Loucy (cell line): ENCODE measurements around the gene SLC38A9.
"Not testable (repeated sequence)": the region's sequence is repeated elsewhere in the genome, so short reads cannot be mapped to it uniquely, and the experiment has no call there.

Source experiments
- H2AFZ ChIP-seq: fragments of 200-600 bp; sonication (generic); 2 replicates; pipeline ENCODE4 v1.6.0; 2016; ENCODE audit warnings: antibody characterized with exemption, mild to moderate bottlenecking, low read length, moderate library complexity
- H3F3A ChIP-seq: fragments of 200-600 bp; 2 replicates; pipeline ENCODE4 v1.6.0; 2016; ENCODE audit warnings: antibody characterized with exemption, low read depth, mild to moderate bottlenecking
- H3K27me3 ChIP-seq: fragments of 200-600 bp; sonication (generic); 2 replicates; pipeline ENCODE4 v1.6.1; 2014; ENCODE audit warnings: low read length, mild to moderate bottlenecking; ENCODE audit not compliant: insufficient read depth, poor library complexity, severe bottlenecking
- H3K36me3 ChIP-seq: fragments of 200-600 bp; sonication (generic); 2 replicates; pipeline ENCODE4 v1.6.1; 2016; ENCODE audit warnings: low read length; ENCODE audit not compliant: insufficient read depth
- H3K4me1 ChIP-seq: fragments of 200-600 bp; sonication (generic); 2 replicates; pipeline ENCODE4 v1.5.1; 2014; ENCODE audit warnings: low read length, mild to moderate bottlenecking; ENCODE audit not compliant: insufficient read depth, poor library complexity, severe bottlenecking
- H3K4me2 ChIP-seq: fragments of 200-600 bp; sonication (generic); 2 replicates; pipeline ENCODE4 v1.6.0; 2014; ENCODE audit warnings: antibody characterized with exemption, low read length, low read depth, mild to moderate bottlenecking; ENCODE audit not compliant: poor library complexity, severe bottlenecking
- H3K4me3 ChIP-seq: fragments of 200-600 bp; sonication (generic); 2 replicates; pipeline ENCODE4 v1.5.1; 2014; ENCODE audit warnings: low read length, mild to moderate bottlenecking, mixed read lengths; ENCODE audit not compliant: poor library complexity, severe bottlenecking
- H3K79me2 ChIP-seq: fragments of 200-600 bp; sonication (generic); 2 replicates; pipeline ENCODE4 v1.6.1; 2014; ENCODE audit warnings: low read length; ENCODE audit not compliant: insufficient read depth
- H3K9ac ChIP-seq: fragments of 200-600 bp; sonication (generic); 2 replicates; pipeline ENCODE4 v1.6.0; 2014; ENCODE audit warnings: mild to moderate bottlenecking, low read depth, low read length, moderate library complexity; ENCODE audit not compliant: poor library complexity, severe bottlenecking
- H3K9me2 ChIP-seq: fragments of 200-600 bp; sonication (generic); replicated peaks from 2 replicates; pipeline ENCODE4 v1.6.1; 2016; ENCODE audit warnings: low read depth, low read length, mixed read lengths
- H3K9me3 ChIP-seq: fragments of 200-600 bp; sonication (generic); 2 replicates; pipeline ENCODE4 v1.6.1; 2014; ENCODE audit warnings: mild to moderate bottlenecking, antibody characterized with exemption, low read length, low read depth; ENCODE audit not compliant: insufficient read depth
- H4K20me1 ChIP-seq: fragments of 200-600 bp; sonication (generic); 2 replicates; pipeline ENCODE4 v1.6.0; 2014; ENCODE audit warnings: antibody characterized with exemption, low read length, mild to moderate bottlenecking; ENCODE audit not compliant: insufficient read depth, poor library complexity, severe bottlenecking
- EZH2phosphoT487 ChIP-seq: fragments of 200-600 bp; IDR thresholded peaks from 2 replicates; pipeline ENCODE4 v1.6.1; 2018; ENCODE audit warnings: antibody characterized with exemption, mild to moderate bottlenecking, moderate library complexity, borderline replicate concordance
- TF ChIP-seq, protein P1 (sequence below): fragments of 200-600 bp; sonication (generic); conservative IDR thresholded peaks from 2 replicates; pipeline ENCODE4 v1.5.1; 2014; ENCODE audit warnings: mild to moderate bottlenecking, antibody characterized with exemption, low read length

Gene SLC38A9, protein sequence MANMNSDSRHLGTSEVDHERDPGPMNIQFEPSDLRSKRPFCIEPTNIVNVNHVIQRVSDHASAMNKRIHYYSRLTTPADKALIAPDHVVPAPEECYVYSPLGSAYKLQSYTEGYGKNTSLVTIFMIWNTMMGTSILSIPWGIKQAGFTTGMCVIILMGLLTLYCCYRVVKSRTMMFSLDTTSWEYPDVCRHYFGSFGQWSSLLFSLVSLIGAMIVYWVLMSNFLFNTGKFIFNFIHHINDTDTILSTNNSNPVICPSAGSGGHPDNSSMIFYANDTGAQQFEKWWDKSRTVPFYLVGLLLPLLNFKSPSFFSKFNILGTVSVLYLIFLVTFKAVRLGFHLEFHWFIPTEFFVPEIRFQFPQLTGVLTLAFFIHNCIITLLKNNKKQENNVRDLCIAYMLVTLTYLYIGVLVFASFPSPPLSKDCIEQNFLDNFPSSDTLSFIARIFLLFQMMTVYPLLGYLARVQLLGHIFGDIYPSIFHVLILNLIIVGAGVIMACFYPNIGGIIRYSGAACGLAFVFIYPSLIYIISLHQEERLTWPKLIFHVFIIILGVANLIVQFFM

DNA sequence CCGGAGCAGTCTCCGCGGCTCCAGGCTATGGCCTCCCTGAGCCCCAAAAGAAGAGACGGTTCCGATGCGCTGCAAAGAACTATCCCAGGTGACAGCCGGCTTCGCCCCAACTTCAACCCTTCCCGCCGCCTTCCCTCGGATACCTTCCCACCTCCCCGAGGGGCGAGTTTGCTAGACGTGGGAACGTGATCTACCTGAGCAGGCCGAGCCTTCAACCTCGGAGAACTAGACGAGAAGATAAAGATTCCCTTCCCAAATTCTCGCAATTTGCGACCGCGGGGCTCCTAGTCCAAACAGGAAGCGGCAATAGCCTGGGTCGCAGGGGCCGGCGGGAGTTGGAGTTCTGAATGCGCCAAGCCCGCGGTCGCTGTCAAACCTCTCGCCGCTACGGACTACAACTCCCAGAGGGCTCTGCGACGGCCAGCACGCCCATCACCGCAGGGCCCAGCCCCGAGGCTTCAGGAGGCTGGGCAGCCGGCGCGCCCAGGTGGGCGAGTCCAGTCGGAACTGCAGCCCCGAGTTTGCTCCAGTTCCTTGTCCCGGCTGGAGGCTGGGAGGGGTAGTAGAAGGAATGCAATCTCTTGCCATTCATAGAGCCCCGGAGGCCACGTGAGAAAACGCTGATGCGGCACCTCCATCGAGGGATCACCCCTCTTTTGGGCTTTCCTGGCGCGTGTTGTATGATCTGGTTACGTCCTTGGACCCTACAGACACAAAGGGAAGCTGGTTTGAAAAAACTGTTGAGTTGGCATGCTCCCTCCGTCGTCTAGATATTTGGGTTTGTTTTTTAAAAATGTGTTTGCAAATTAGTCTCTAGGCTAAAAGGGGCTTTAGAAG, at the start of gene SLC38A9:
TSS of gene SLC38A9 (minus strand) at position 302 of the 837 bp plus-strand sequence. CDS start 14,366 bp downstream, outside the sequence.
- H3K9me3 ChIP-seq = no peaks in the 10 kb centered on the region
- peak within 1 kb of the TSS; percentile 84 for H3K4me2 ChIP-seq
- H3K27me3 ChIP-seq = no peaks in the 10 kb centered on the region
- H3K9me2 ChIP-seq = no peaks in the 10 kb centered on the region
- H3F3A ChIP-seq = no peaks in the 10 kb centered on the region
- peak within 1 kb of the TSS; percentile 84 for H2AFZ ChIP-seq
- H3K79me2 ChIP-seq = peaks cover 12% of the 10 kb centered on the region
- H3K4me3 ChIP-seq = peak within 1 kb of the TSS; percentile 75
- peak within 1 kb of the TSS; percentile 72 for H3K9ac ChIP-seq
- peaks cover 16% of the 10 kb centered on the region for H3K4me1 ChIP-seq
- TF ChIP-seq EZH2phosphoT487 = no peak
- TF ChIP-seq, protein P1, sequence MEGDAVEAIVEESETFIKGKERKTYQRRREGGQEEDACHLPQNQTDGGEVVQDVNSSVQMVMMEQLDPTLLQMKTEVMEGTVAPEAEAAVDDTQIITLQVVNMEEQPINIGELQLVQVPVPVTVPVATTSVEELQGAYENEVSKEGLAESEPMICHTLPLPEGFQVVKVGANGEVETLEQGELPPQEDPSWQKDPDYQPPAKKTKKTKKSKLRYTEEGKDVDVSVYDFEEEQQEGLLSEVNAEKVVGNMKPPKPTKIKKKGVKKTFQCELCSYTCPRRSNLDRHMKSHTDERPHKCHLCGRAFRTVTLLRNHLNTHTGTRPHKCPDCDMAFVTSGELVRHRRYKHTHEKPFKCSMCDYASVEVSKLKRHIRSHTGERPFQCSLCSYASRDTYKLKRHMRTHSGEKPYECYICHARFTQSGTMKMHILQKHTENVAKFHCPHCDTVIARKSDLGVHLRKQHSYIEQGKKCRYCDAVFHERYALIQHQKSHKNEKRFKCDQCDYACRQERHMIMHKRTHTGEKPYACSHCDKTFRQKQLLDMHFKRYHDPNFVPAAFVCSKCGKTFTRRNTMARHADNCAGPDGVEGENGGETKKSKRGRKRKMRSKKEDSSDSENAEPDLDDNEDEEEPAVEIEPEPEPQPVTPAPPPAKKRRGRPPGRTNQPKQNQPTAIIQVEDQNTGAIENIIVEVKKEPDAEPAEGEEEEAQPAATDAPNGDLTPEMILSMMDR = no peak
- H3K36me3 ChIP-seq = no peaks in the 10 kb centered on the region
- no peaks in the 10 kb centered on the region for H4K20me1 ChIP-seq

DNA sequence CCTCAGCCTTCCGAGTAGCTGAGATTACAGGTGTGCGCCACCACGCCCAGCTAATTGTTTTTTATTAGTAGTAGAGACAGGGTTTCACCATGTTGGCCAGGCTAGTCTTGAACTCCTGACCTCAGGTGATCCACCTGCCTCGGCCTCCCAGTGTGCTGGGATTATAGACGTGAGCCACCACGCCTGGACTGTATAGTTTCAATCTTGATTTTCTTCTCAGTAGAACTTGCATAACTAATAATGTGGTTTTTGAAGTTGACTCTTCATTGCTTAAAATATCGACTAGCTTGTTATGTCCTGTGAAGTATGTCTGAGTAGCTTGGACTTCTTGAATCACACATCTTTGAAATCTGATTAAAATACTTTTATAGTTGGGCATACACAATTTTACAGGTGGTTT, 49.6 kb upstream of the SLC38A9 start:
- H4K20me1 ChIP-seq, H3K4me2 ChIP-seq, H3K4me3 ChIP-seq, H3F3A ChIP-seq, H3K9me3 ChIP-seq, H3K9ac ChIP-seq, H2AFZ ChIP-seq, H3K36me3 ChIP-seq, H3K79me2 ChIP-seq, H3K9me2 ChIP-seq: not testable (repeated sequence)
- peaks cover 12% of the 10 kb centered on the region for H3K4me1 ChIP-seq
- peaks cover 45% of the 10 kb centered on the region for H3K27me3 ChIP-seq

DNA sequence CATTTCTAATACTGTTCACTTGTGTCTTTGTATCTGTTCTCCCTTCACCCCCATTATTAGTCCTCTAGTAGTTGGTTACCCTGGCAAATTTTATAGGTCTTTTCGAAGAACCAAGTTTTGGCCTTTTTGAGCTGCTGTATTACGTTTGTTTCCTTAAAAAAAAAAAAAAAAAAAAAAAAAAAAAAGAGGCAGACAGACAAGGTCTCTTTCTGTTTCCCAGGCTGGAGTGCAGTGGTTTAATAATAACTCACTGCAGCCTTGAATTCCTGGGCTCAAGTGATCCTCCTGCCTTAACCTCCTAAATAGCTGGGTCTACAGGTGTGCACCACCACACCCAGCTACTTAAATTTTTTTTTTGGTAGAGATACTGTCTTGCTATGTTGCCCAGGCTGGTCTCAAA, 46.6 kb upstream of the SLC38A9 start:
- no peaks in the 10 kb centered on the region for H3K9me3 ChIP-seq
- H3K4me2 ChIP-seq = no peak overlapping the region
- H3K27me3 ChIP-seq = peaks cover 55% of the 10 kb centered on the region
- H3K9me2 ChIP-seq = no peaks in the 10 kb centered on the region
- no peaks in the 10 kb centered on the region for H3K79me2 ChIP-seq
- no peak overlapping the region for H3K9ac ChIP-seq
- H3K4me3 ChIP-seq = no peak overlapping the region
- no peaks in the 10 kb centered on the region for H4K20me1 ChIP-seq
- no peak overlapping the region for H2AFZ ChIP-seq
- TF ChIP-seq, protein P1 = no peak
- no peak for TF ChIP-seq EZH2phosphoT487
- peaks cover 3% of the 10 kb centered on the region for H3K4me1 ChIP-seq
- H3K36me3 ChIP-seq = no peaks in the 10 kb centered on the region
- H3F3A ChIP-seq = no peaks in the 10 kb centered on the region
